GM19395 (cell line): Measurements from ENCODE around the gene SRSF1.
A peak's percentile ranks its signal among the peaks of the same experiment; 100 is the strongest.
"Not testable (repeated sequence)": the region's sequence is repeated elsewhere in the genome, so short reads cannot be mapped to it uniquely, and the experiment has no call there.

Experiments
- ATAC-seq: cut with Tn5 transposase; IDR thresholded peaks from one replicate; pipeline ENCODE4 v1.9.1; 2021; ENCODE audit warnings: mild to moderate bottlenecking, moderate library complexity; ENCODE audit not compliant: unreplicated experiment

Gene SRSF1

GRCh38 chr17:58006924-58007780 is at the start of gene SRSF1:
Gene SRSF1 (minus strand): TSS chr17:58007246. CDS start chr17:58007137, 109 bp downstream.
- peak; percentile 88 for ATAC-seq

GRCh38 chr17:58056476-58056875 is 49.4 kb upstream of the SRSF1 start:
- ATAC-seq = no peak

DNA sequence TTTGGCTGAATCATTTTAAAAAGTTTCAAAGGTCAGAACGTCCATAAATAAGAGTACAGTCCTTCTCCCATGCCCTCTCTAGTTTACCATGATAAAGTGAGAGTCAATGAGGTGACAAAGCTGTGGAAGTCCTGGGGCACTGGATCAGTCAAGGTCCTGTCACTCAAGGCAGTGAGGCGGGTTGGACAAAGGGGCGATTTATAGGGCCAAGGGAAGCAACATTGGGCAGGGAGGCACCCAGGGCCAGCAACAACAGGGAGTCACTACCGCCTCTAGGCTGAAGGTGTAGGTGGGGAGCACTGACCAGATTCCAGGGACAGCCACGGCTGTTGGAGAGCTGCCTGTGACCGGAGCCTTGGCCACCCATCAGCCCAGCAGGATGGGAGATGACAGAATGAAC is 47.6 kb upstream of the SRSF1 start:
- ATAC-seq = no peak

- no peak for ATAC-seq
Measured at GRCh38 chr17:58052945-58053715, 46.1 kb upstream of the SRSF1 start.

DNA sequence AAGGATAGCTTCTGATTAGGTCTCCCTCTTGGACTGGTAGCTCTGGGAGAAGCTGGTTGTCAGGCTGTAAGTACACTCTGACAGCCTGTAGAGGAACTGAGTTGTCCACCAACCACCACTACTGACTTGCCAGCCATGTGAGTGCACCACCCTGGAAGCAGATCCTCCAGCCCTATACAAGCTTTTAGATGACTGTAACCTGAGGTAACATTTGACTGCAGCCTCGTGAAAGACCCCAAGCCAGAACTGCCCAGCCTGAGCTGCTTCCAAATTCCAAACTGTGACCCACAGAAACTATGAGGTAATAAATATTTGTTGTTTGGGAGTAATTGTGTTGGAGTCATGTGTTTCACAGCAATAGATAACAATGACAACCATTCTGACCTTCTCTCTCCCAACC is 45.4 kb upstream of the SRSF1 start:
- no peak for ATAC-seq

GRCh38 chr17:58051468-58051867 is 44.4 kb upstream of the SRSF1 start:
- ATAC-seq = no peak

- ATAC-seq = no peak
Measured at GRCh38 chr17:58050966-58051365, 43.9 kb upstream of the SRSF1 start.

- no peak for ATAC-seq
Measured at GRCh38 chr17:58049533-58049932, 42.5 kb upstream of the SRSF1 start.

- ATAC-seq = no peak
Measured at GRCh38 chr17:58047376-58048150, 40.5 kb upstream of the SRSF1 start.

DNA sequence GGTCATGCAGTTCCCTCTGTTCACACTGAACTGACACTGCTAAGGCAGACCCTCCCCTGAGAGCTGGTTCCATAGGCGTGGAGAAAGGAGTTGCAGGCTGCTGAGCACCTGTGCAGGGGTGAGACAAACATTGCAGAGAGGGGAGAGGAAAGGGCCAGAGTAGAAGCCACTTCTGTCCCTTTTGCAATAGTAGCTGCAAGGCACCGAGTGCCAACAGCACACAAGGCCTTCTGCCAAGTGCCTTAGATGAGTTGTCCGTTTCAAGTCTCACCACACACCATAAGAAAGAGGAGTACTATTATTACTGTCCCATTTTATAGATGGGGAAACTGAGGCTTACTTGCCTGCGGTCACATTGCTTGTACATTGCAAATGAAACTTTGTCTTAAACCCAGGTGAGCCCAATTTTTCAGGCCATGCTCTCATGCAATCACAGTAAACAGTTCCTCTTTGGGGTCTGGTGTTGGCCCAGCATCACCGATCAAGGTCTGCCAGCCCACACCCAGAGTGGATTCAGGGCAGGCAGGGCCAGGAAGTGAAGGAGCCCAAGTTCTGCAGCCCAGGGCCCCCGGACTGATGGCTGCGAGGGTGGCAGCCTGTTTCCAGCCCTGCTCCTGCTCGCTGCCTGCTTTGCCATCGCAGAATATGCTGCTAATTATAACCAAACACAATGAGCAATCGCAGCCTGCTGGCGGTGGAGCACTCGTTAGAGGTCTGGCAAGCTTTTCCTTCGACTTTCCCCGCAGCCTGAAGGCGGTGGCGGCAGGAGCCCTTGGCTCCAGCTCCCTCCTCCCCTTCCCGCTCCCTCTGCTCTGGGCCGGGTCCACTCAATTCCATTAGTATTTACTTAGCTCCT is 39.4 kb upstream of the SRSF1 start:
- no peak for ATAC-seq

GRCh38 chr17:58044256-58044655 is 37.2 kb upstream of the SRSF1 start:
- ATAC-seq = not testable (repeated sequence)

- ATAC-seq = no peak
Measured at GRCh38 chr17:58043221-58044181, 36.5 kb upstream of the SRSF1 start.

GRCh38 chr17:58041161-58041560 is 34.1 kb upstream of the SRSF1 start:
- no peak for ATAC-seq

GRCh38 chr17:58040386-58040785 is 33.3 kb upstream of the SRSF1 start:
- no peak for ATAC-seq

GRCh38 chr17:58039975-58040374 is 32.9 kb upstream of the SRSF1 start:
- no peak for ATAC-seq

- ATAC-seq = no peak
Measured at GRCh38 chr17:58032691-58033415, 25.8 kb upstream of the SRSF1 start.

- no peak for ATAC-seq
Measured at GRCh38 chr17:58028578-58028977, 21.5 kb upstream of the SRSF1 start.

- ATAC-seq = no peak
Measured at GRCh38 chr17:58020401-58020800, 13.4 kb upstream of the SRSF1 start.

DNA sequence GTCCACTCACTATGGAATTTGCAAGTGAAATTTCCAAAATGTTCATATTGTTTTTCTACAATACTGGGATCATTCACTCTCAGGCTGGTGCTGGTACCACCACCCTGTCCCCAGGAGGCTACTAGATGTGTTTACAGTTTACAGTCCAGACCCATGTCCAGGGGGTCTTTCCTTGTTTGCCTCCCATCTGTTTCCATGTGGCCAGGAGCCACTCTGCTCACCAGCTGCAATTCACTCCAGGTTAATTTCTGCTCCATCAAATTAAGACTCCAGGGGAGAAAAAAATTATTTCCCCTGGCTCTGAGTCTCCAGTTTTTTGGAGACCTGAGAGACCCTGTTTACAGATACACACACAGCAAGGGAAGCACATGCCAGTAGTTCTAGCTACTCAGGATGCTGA is 12.5 kb upstream of the SRSF1 start:
- ATAC-seq = no peak
